Testis (tissue), 3 donors: ENCODE data around the gene TPSD1. TPM values are rescaled to one million over a fixed set of nuclear protein-coding genes. Genes with fewer than 3 reads are reported as not detected.
"Not testable (repeated sequence)": the region's sequence is repeated elsewhere in the genome, so short reads cannot be mapped to it uniquely, and the experiment has no call there.

Experiments used
- DNase-seq: peaks from one replicate; pipeline ENCODE4 v3.0.0-alpha.2; 2019
- H3K27ac ChIP-seq, 2 donors: fragments of 200-600 bp; sonication (generic); one replicate each; pipeline ENCODE4 v1.5.1; 2019
- H3K27me3 ChIP-seq: fragments of 200-600 bp; sonication (generic); one replicate; pipeline ENCODE4 v1.5.1; 2019
- H3K36me3 ChIP-seq: fragments of 200-600 bp; sonication (generic); one replicate; pipeline ENCODE4 v1.5.1; 2017; ENCODE audit warnings: low read depth; ENCODE audit errors: missing control alignments
- H3K4me1 ChIP-seq: fragments of 200-600 bp; sonication (generic); one replicate; pipeline ENCODE4 v1.5.1; 2019
- H3K4me3 ChIP-seq, 2 donors: fragments of 200-600 bp; sonication (generic); one replicate each; pipeline ENCODE4 v1.5.1; 2017 to 2019
- H3K9me3 ChIP-seq: fragments of 200-600 bp; sonication (generic); one replicate; pipeline ENCODE4 v1.5.1; 2017
- POLR2A ChIP-seq: fragments of 450-650 bp; IDR thresholded peaks from one replicate; pipeline ENCODE4 v1.6.1; 2017; ENCODE audit warnings: antibody characterized with exemption, mild to moderate bottlenecking, moderate library complexity
- WGBS, 2 donors: methylation state at CpG; one replicate each; pipeline ENCODE4 v1.1.5; 2018; 5-methylcytosine and 5-hydroxymethylcytosine counted together
- intact Hi-C: fragments of 100-400 bp; cut with DNase I; formaldehyde crosslinking; loops from one replicate; pipeline ENCODE4 v1.15.1; 2023; ENCODE audit warnings: low total_unique reads
- polyA plus RNA-seq: library from polyadenylated mRNA; stranded (reverse); fragments of 350-450 nt; fragmentation: Illumina TruSeq; extraction: RNeasy Lipid Tissue Mini Kit (QIAGEN cat#74804); gene quantifications from one replicate; pipeline ENCODE4 v1.2.3, GENCODE V29; 2014; ENCODE audit warnings: low read depth, low replicate concordance; ENCODE audit not compliant: insufficient read depth
- total RNA-seq, 2 donors: library from RNA; depleted of rRNA; stranded (reverse); fragments of >200 nt; gene quantifications; one replicate each; pipeline ENCODE4 v1.2.3, GENCODE V29; 2016
- TF ChIP-seq, protein P1 (sequence below), 3 experiments: fragments of 450-650 bp in 2 of 3; fragments of 200-600 bp in 1 of 3; sonication (generic) in 1 of 3; IDR thresholded peaks; one replicate each; pipeline ENCODE4 v1.5.1; 2016 to 2019; ENCODE audit warnings: antibody characterized with exemption in 3 of 3, mild to moderate bottlenecking in 2 of 3, moderate library complexity in 1 of 3

Gene TPSD1
- total and polyA plus RNA-seq, 3 donors from 2014 or later: 1.1 to 1.6 (median 1.1) TPM

DNA sequence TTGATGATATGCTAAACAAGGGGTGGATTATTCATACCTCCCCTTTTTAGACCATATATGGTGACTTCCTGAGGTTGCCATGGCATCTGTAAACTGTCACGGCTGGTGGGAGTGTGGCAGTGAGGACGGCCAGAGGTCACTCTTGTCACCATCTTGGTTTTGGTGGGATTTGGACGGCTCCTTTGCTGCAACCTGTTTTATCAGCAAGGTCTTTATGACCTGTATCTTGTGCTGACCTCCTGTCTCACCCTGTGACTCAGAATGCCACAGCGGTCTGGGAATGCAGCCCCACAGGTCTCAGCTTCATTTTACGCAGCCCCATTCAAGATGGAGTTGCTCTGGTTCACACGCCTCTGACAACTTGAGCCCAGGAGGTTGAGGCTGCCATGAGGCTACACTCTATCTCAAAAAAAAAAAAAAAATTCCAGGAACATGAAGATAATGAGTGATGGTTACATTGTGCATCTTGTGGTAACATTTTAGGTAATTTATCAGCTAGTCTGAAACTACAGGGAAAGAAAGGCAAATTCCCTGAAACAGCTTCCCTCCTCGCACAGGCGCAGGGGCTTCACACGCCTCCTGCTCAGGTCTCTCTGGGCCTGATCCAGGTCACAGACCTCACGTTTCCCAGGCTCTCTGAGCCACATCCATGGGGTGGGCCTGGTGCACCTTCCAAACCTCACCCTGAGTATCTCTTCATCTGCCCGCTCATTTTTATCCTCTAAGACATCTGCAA is 38.2 kb downstream of the TPSD1 start:
- Histone ChIP-seq H3K4me1 (peaks cover 3% of the 10 kb centered on the region), H3K4me3 (no peak overlapping the region), H3K36me3 (no peaks in the 10 kb centered on the region), H3K27ac (peak overlapping the region in 1 of 2 donors; percentile 48), H3K9me3 (no peaks in the 10 kb centered on the region), H3K27me3 (no peaks in the 10 kb centered on the region)
- intact Hi-C loops: no loop called here
- DNase-seq: no peak
- no peak for TF ChIP-seq POLR2A
- 49 to 61% methylated on average over 11 of the region's 11 CpGs for WGBS, 2 donors

DNA sequence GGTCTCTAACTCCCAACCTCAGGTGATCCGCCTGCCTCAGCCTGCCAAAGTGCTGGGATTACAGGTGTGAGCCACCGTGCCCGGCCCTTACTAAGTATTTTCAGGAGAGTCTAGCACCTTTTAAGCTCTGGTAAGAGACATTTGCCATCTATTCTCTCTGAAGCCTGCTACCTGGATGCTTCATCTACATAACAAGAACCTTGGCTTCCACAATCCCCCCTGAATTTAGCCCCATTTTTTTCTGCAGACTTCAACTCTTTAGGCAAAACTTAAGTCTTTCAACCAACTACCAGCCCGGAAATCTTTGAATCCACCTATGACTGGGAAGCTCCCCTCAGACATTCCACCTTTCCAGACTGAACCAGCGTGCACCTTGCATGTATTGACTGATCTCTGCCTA is 39.6 kb downstream of the TPSD1 start:
- no peaks in the 10 kb centered on the region for H3K9me3 ChIP-seq
- no peak for DNase-seq
- no peak overlapping the region for H3K4me3 ChIP-seq
- H3K27ac ChIP-seq: no peak overlapping the region
- TF ChIP-seq, protein P1, sequence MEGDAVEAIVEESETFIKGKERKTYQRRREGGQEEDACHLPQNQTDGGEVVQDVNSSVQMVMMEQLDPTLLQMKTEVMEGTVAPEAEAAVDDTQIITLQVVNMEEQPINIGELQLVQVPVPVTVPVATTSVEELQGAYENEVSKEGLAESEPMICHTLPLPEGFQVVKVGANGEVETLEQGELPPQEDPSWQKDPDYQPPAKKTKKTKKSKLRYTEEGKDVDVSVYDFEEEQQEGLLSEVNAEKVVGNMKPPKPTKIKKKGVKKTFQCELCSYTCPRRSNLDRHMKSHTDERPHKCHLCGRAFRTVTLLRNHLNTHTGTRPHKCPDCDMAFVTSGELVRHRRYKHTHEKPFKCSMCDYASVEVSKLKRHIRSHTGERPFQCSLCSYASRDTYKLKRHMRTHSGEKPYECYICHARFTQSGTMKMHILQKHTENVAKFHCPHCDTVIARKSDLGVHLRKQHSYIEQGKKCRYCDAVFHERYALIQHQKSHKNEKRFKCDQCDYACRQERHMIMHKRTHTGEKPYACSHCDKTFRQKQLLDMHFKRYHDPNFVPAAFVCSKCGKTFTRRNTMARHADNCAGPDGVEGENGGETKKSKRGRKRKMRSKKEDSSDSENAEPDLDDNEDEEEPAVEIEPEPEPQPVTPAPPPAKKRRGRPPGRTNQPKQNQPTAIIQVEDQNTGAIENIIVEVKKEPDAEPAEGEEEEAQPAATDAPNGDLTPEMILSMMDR (IDR thresholded peaks at IDR 0.05): no peak
- no peak for TF ChIP-seq POLR2A
- H3K36me3 ChIP-seq: no peaks in the 10 kb centered on the region
- intact Hi-C loops: no loop called here
- WGBS, 2 donors: 64 to 70% methylated on average over 5 of the region's 5 CpGs
- no peaks in the 10 kb centered on the region for H3K27me3 ChIP-seq
- peaks cover 3% of the 10 kb centered on the region for H3K4me1 ChIP-seq

DNA sequence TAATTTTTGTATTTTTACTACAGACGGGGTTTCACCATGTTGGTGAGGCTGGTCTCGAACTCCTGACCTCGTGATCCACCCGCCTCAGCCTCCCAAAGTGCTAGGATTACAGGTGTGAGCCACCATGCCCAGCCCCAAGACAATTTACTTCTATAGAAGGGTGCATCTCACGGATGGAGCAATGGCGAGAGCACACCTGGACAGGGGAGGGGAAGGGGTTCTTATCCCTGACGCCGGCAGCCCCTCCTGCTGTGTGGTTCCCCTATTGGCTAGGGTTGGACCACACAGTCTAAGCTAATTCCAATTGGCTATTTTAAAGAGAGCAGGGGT is 40.8 kb downstream of the TPSD1 start:
- H3K27me3 ChIP-seq, H3K4me3 ChIP-seq, H3K36me3 ChIP-seq, H3K4me1 ChIP-seq, DNase-seq, intact Hi-C loops, H3K27ac ChIP-seq, H3K9me3 ChIP-seq: not testable (repeated sequence)
- 87 to 91% methylated on average over 8 of the region's 8 CpGs for whole genome bisulfite sequencing, 2 donors

DNA sequence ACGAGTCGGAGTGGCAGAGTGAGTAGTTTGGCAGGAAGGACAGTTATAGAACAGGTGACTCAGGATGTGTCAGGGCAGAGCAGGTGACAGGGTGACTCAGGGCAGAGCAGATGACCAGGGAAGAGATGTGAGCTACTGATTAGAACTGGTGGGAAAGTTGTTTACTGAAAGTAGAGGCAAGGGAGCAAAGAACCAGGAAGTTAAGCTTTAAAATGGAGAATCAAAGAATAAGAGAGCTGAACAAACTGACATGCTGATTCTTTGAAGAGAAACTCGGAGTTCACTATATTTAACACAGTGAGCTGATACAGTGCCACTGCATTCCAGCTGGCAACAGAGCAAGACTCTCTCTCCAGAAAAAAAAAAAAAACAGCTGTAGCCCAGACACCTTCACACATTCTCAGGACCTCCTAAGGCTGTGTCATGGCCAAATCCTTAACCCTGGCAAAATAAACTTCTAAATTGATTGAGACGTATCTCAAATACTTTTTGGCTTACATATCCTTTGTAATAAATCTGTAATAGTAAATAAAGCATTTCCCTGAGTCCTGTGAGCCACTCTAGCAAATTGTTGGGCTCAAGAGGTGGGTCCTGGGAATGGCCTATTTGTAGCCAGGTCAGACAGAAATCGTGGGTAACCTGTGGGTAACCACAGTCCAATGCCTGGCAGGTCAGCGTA is 41.3 kb downstream of the TPSD1 start:
- no peaks in the 10 kb centered on the region for H3K9me3 ChIP-seq
- H3K4me1 ChIP-seq: no peaks in the 10 kb centered on the region
- intact Hi-C loops: no loop called here
- TF ChIP-seq, protein P1 (IDR thresholded peaks at IDR 0.05): no peak
- TF ChIP-seq POLR2A: no peak
- H3K27me3 ChIP-seq: no peaks in the 10 kb centered on the region
- no peak overlapping the region for H3K27ac ChIP-seq
- no peak overlapping the region for H3K4me3 ChIP-seq
- no peak for DNase-seq
- 59 to 68% methylated on average over 6 of the region's 6 CpGs for WGBS, 2 donors
- no peaks in the 10 kb centered on the region for H3K36me3 ChIP-seq

DNA sequence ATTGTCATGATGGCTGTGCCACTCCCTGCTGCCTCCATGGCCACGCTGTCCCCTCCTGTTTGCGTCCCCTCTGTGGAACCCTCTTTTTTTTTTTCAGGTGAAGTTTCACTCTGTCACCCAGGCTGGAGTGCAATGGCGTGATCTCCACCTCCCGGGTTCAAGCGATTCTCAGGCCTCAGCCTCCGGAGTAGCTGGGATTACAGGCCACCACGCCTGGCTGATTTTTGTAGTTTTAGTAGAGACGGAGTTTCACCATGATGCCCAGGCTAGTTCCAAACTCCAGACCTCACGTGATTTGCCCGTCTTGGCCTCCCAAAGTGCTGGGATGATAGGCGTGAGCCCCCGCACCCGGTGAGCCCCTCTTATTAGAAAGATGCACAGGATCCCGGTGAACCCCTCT is 42.5 kb downstream of the TPSD1 start:
- H3K27me3 ChIP-seq: no peaks in the 10 kb centered on the region

More for the DNA sequence above, 42.5 kb downstream of the TPSD1 start:
- Histone ChIP-seq H3K4me3 (no peak overlapping the region), H3K27ac (no peak overlapping the region), H3K4me1 (no peaks in the 10 kb centered on the region), H3K36me3 (no peaks in the 10 kb centered on the region), H3K9me3 (no peaks in the 10 kb centered on the region)
- 88 to 94% methylated on average over 13 to 14 of the region's 14 CpGs for WGBS, 2 donors
- TF ChIP-seq POLR2A: no peak
- TF ChIP-seq, protein P1 (IDR thresholded peaks at IDR 0.05): no peak
- intact Hi-C loops: no loop called here
- DNase-seq: no peak
